Measurements from ENCODE around the gene TOLLIP. TPM values are rescaled to one million over a fixed set of nuclear protein-coding genes. Genes with fewer than 3 reads are reported as not detected.

The TOLLIP gene
- polyA plus RNA-seq, 2 of the 4 experiments (the other 2 are of a cell fraction): 26.5 to 37.9 TPM

DNA sequence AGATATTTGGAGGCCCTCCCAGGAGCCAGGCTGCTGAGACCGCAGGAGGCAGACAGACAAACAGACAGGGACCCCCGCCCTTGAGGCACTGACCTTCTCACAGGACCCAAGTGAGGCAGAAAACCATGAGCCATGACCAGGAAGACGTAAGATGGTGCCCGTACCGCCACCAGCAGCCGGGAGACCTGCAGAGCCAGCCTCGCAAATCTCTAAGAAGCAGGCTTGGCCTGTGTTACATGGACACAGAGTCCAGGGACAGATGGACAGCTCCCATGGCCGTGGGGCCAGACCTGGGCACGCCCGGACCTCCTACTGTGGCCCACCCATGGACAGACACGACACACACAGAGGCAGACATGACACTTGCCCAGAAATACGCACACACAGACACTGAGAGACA is 30.7 kb upstream of the TOLLIP start:
- 70% methylated on average over 11 of the region's 12 CpGs for WGBS (ENCODE audit: missing lambda C conversion rate)
- TF ChIP-seq GATA3 (IDR thresholded peaks at IDR 0.05; ENCODE audit: borderline replicate concordance) (no peak), EHMT2 (IDR thresholded peaks at IDR 0.05; ENCODE audit: low read depth) (no peak), MAFK (IDR thresholded peaks at IDR 0.05; ENCODE audit: partially characterized antibody) (no peak), POLR2AphosphoS2 (conservative IDR thresholded peaks at IDR 0.05; ENCODE audit: low read length) (no peak)
- TF ChIP-seq, protein P1, sequence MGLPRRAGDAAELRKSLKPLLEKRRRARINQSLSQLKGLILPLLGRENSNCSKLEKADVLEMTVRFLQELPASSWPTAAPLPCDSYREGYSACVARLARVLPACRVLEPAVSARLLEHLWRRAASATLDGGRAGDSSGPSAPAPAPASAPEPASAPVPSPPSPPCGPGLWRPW (IDR thresholded peaks at IDR 0.05): no peak
- CTCF ChIA-PET: no interaction called here
- Histone ChIP-seq H3K27ac (no peak overlapping the region), H3K4me3 (no peak overlapping the region), H3K4me2 (no peak overlapping the region), H3K9me3 (no peaks in the 10 kb centered on the region), H3K4me1 (peaks cover 9% of the 10 kb centered on the region)
- ATAC-seq: no peak
- POLR2A ChIA-PET: no interaction called here
- DNase-seq (ENCODE audit: low read depth in 1 of 2, low spot score in 1 of 2): no peak
- FAIRE-seq: no peak

DNA sequence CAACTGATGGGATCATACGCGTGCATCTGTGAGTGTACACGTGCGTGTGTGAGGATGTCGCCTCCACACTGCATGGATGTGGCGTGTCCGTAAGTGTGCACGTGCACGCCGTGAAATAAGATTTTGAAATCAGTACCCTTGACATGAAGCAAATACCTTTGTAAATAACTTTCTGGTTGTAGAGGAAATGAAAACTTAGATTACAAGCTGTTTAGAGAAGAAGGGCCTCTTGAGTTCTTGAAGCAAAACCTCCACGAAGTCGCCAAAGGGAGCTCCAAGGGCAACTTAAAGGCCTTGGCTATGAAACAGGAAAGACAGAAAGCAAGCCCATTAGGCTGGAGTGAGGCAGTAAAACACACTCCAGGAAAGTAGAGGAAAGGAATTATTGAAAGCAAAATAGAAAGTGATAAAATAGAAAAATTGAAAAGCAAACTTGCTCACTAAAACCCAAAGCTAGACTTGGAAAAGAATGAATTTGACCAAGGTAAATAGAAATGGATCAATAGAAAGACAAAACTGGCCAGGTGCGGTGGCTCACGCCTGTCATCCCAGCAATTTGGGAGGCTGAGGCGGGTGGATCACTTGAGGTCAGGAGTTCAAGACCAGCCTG is 29.7 kb upstream of the TOLLIP start:
- Histone ChIP-seq H3K9me3 (peaks cover 3% of the 10 kb centered on the region; the same call in 1 of the 3 replicates), H3K4me1 (peaks cover 9% of the 10 kb centered on the region), H3K4me2 (no peak overlapping the region), H3K27ac (no peak overlapping the region), H3K4me3 (no peak overlapping the region)
- WGBS (ENCODE audit: missing lambda C conversion rate): 87% methylated on average over 15 of the region's 15 CpGs
- FAIRE-seq (no peak), ATAC-seq (0 out of 6 replicates have a peak, but pooled peaks of 1 of the 2 experiments have one; percentile 2), DNase-seq (ENCODE audit: low read depth in 1 of 2, low spot score in 1 of 2) (no peak)
- POLR2A ChIA-PET: interaction anchor here (0.6 kb wide), 1 partner anchor 20 kb away, joined by 3 read pairs; no protein-coding TSS in a partner anchor
- TF ChIP-seq MAZ (IDR thresholded peaks at IDR 0.05; ENCODE audit: borderline replicate concordance, low read depth, low read length) (no peak), JUNB (IDR thresholded peaks at IDR 0.05) (no peak), EP300 (IDR thresholded peaks at IDR 0.05) (no peak), KDM1A (IDR thresholded peaks at IDR 0.05; ENCODE audit: low read depth) (no peak), BHLHE40 (IDR thresholded peaks at IDR 0.05; ENCODE audit: low read depth, low read length) (no peak), RFX5 (IDR thresholded peaks at IDR 0.05) (no peak), TP53 (CRISPR knock-in tag; IDR thresholded peaks at IDR 0.05) (no peak), GATA3 (IDR thresholded peaks at IDR 0.05; ENCODE audit: borderline replicate concordance) (no peak), FOSL2 (IDR thresholded peaks at IDR 0.05) (no peak), FOSL2 (CRISPR knock-in tag; IDR thresholded peaks at IDR 0.05) (no peak), NFE2L2 (conservative IDR thresholded peaks at IDR 0.05; ENCODE audit: low read length) (no peak), NR3C1 (IDR thresholded peaks at IDR 0.05) (no peak)
- TF ChIP-seq, protein P2, sequence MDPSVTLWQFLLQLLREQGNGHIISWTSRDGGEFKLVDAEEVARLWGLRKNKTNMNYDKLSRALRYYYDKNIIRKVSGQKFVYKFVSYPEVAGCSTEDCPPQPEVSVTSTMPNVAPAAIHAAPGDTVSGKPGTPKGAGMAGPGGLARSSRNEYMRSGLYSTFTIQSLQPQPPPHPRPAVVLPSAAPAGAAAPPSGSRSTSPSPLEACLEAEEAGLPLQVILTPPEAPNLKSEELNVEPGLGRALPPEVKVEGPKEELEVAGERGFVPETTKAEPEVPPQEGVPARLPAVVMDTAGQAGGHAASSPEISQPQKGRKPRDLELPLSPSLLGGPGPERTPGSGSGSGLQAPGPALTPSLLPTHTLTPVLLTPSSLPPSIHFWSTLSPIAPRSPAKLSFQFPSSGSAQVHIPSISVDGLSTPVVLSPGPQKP (IDR thresholded peaks at IDR 0.05; ENCODE audit: low read depth, low read length): no peak
- TF ChIP-seq, protein P3, sequence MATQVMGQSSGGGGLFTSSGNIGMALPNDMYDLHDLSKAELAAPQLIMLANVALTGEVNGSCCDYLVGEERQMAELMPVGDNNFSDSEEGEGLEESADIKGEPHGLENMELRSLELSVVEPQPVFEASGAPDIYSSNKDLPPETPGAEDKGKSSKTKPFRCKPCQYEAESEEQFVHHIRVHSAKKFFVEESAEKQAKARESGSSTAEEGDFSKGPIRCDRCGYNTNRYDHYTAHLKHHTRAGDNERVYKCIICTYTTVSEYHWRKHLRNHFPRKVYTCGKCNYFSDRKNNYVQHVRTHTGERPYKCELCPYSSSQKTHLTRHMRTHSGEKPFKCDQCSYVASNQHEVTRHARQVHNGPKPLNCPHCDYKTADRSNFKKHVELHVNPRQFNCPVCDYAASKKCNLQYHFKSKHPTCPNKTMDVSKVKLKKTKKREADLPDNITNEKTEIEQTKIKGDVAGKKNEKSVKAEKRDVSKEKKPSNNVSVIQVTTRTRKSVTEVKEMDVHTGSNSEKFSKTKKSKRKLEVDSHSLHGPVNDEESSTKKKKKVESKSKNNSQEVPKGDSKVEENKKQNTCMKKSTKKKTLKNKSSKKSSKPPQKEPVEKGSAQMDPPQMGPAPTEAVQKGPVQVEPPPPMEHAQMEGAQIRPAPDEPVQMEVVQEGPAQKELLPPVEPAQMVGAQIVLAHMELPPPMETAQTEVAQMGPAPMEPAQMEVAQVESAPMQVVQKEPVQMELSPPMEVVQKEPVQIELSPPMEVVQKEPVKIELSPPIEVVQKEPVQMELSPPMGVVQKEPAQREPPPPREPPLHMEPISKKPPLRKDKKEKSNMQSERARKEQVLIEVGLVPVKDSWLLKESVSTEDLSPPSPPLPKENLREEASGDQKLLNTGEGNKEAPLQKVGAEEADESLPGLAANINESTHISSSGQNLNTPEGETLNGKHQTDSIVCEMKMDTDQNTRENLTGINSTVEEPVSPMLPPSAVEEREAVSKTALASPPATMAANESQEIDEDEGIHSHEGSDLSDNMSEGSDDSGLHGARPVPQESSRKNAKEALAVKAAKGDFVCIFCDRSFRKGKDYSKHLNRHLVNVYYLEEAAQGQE (IDR thresholded peaks at IDR 0.05): no peak
- TF ChIP-seq, protein P4, sequence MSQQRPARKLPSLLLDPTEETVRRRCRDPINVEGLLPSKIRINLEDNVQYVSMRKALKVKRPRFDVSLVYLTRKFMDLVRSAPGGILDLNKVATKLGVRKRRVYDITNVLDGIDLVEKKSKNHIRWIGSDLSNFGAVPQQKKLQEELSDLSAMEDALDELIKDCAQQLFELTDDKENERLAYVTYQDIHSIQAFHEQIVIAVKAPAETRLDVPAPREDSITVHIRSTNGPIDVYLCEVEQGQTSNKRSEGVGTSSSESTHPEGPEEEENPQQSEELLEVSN (IDR thresholded peaks at IDR 0.05; ENCODE audit: borderline replicate concordance, low read depth): no peak
- TF ChIP-seq, protein P5, sequence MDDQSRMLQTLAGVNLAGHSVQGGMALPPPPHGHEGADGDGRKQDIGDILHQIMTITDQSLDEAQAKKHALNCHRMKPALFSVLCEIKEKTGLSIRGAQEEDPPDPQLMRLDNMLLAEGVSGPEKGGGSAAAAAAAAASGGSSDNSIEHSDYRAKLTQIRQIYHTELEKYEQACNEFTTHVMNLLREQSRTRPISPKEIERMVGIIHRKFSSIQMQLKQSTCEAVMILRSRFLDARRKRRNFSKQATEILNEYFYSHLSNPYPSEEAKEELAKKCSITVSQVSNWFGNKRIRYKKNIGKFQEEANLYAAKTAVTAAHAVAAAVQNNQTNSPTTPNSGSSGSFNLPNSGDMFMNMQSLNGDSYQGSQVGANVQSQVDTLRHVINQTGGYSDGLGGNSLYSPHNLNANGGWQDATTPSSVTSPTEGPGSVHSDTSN (IDR thresholded peaks at IDR 0.05): no peak
- CTCF ChIA-PET: interaction anchor here (0.8 to 0.9 kb wide), 2 partner anchors 35 to 50 kb away, joined by 3 read pairs; no protein-coding TSS in a partner anchor

Data from A549 (cell line).